Measurements from ENCODE around the gene ANXA6.

DNA sequence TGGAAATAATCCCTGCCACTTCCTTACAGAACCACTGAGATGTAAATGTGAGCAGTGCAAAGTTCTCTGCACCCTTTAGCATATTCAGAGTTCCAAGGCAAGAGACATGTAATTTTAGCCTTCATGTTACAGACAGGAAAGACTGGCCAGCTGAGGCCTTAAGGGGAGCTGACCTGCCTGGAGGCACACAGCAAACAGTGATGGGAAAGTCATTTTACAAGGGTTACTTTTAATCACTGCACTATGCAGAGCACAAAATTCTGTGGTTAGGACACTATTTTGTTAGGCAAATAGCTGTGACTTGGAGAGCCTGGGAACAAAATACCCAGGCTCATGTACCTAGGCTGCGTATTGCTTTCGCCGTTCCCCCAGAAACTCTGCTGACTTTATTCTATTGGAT, 46.6 kb downstream of the ANXA6 start:
- TF ChIP-seq, protein P1, sequence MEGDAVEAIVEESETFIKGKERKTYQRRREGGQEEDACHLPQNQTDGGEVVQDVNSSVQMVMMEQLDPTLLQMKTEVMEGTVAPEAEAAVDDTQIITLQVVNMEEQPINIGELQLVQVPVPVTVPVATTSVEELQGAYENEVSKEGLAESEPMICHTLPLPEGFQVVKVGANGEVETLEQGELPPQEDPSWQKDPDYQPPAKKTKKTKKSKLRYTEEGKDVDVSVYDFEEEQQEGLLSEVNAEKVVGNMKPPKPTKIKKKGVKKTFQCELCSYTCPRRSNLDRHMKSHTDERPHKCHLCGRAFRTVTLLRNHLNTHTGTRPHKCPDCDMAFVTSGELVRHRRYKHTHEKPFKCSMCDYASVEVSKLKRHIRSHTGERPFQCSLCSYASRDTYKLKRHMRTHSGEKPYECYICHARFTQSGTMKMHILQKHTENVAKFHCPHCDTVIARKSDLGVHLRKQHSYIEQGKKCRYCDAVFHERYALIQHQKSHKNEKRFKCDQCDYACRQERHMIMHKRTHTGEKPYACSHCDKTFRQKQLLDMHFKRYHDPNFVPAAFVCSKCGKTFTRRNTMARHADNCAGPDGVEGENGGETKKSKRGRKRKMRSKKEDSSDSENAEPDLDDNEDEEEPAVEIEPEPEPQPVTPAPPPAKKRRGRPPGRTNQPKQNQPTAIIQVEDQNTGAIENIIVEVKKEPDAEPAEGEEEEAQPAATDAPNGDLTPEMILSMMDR (IDR thresholded peaks at IDR 0.05; ENCODE audit: poor library complexity), result no peak
- no peak for TF ChIP-seq EZH2 (IDR thresholded peaks at IDR 0.05; ENCODE audit: borderline replicate concordance)
- no peak for TF ChIP-seq EZH2phosphoT487 (IDR thresholded peaks at IDR 0.05; ENCODE audit: low read depth, severe bottlenecking, unreplicated experiment)
